ENCODE results near the gene PFKP. TPM values are rescaled to one million over a fixed set of nuclear protein-coding genes. Genes with fewer than 3 reads are reported as not detected.

The PFKP gene
- total RNA-seq, 1 experiment from 2014 or later = 140 TPM

GRCh38 chr10:3152566-3152935 is 85.2 kb downstream of the PFKP start:
- Histone ChIP-seq H3K4me2 (ENCODE audit: low read length) (no peak overlapping the region), H3K9me3 (ENCODE audit: low read length) (no peaks in the 10 kb centered on the region), H4K20me1 (ENCODE audit: low read length) (no peaks in the 10 kb centered on the region), H3F3A (ENCODE audit: low read length, unreplicated experiment) (no peaks in the 10 kb centered on the region), H3K27me3 (ENCODE audit: low read length) (no peaks in the 10 kb centered on the region), H3K79me2 (ENCODE audit: low read length) (no peaks in the 10 kb centered on the region), H3K9me2 (replicated peaks; ENCODE audit: low read length) (no peaks in the 10 kb centered on the region), H3K27ac (ENCODE audit: low read length) (no peak overlapping the region), H3K9ac (ENCODE audit: low read length) (no peak overlapping the region), H3K36me3 (ENCODE audit: low read depth, low read length) (peaks cover 12% of the 10 kb centered on the region; the same call in 1 of the 2 replicates), H3K4me3 (ENCODE audit: low read length) (no peak overlapping the region), H2AFZ (ENCODE audit: low read length) (no peak overlapping the region), H3K4me1 (ENCODE audit: insufficient read depth, low read length) (no peaks in the 10 kb centered on the region)
- DNase-seq (no peak), ATAC-seq (no peak)
- POLR2A ChIA-PET (ENCODE audit: unreplicated experiment) = no interaction called here
- CTCF ChIA-PET = no interaction called here
- no peak for TF ChIP-seq CTCF (conservative IDR thresholded peaks at IDR 0.05; ENCODE audit: low read depth, low read length)
- no peak for TF ChIP-seq EZH2phosphoT487 (IDR thresholded peaks at IDR 0.05; ENCODE audit: borderline replicate concordance, low read length)
- no peak for TF ChIP-seq EZH2 (IDR thresholded peaks at IDR 0.05; ENCODE audit: low read length, unreplicated experiment)
- no TSS peak for BruUV-seq (replicated peaks)
- intact Hi-C loops (cut with micrococcal nuclease) = no loop called here

- ChIA-PET POLR2A (ENCODE audit: unreplicated experiment) (no interaction called here), CTCF (no interaction called here)
- Histone ChIP-seq H3K36me3 (ENCODE audit: low read depth, low read length) (peaks cover 21% of the 10 kb centered on the region), H3K9me2 (replicated peaks; ENCODE audit: low read length) (no peaks in the 10 kb centered on the region), H3K9me3 (ENCODE audit: low read length) (no peaks in the 10 kb centered on the region), H3K27me3 (ENCODE audit: low read length) (no peaks in the 10 kb centered on the region), H3K79me2 (ENCODE audit: low read length) (no peaks in the 10 kb centered on the region), H3K9ac (ENCODE audit: low read length) (no peak overlapping the region), H2AFZ (ENCODE audit: low read length) (no peak overlapping the region), H4K20me1 (ENCODE audit: low read length) (no peaks in the 10 kb centered on the region), H3K27ac (ENCODE audit: low read length) (no peak overlapping the region), H3K4me3 (ENCODE audit: low read length) (no peak overlapping the region), H3F3A (ENCODE audit: low read length, unreplicated experiment) (no peaks in the 10 kb centered on the region), H3K4me1 (ENCODE audit: insufficient read depth, low read length) (no peaks in the 10 kb centered on the region), H3K4me2 (ENCODE audit: low read length) (no peak overlapping the region)
- BruUV-seq (replicated peaks) = no TSS peak
- DNase-seq (no peak), ATAC-seq (no peak)
- no peak for TF ChIP-seq CTCF (conservative IDR thresholded peaks at IDR 0.05; ENCODE audit: low read depth, low read length)
- no peak for TF ChIP-seq EZH2 (IDR thresholded peaks at IDR 0.05; ENCODE audit: low read length, unreplicated experiment)
- TF ChIP-seq EZH2phosphoT487 (IDR thresholded peaks at IDR 0.05; ENCODE audit: borderline replicate concordance, low read length) = no peak
- intact Hi-C loops (cut with micrococcal nuclease) = no loop called here
Measured at GRCh38 chr10:3154666-3155065, 87.3 kb downstream of the PFKP start.

GRCh38 chr10:3159152-3159551 is 91.8 kb downstream of the PFKP start:
- Histone ChIP-seq H3F3A (ENCODE audit: low read length, unreplicated experiment) (no peaks in the 10 kb centered on the region), H3K9me2 (replicated peaks; ENCODE audit: low read length) (no peaks in the 10 kb centered on the region), H3K4me1 (ENCODE audit: insufficient read depth, low read length) (no peaks in the 10 kb centered on the region), H3K36me3 (ENCODE audit: low read depth, low read length) (peaks cover 34% of the 10 kb centered on the region), H3K4me3 (ENCODE audit: low read length) (no peak overlapping the region), H3K4me2 (ENCODE audit: low read length) (no peak overlapping the region), H3K27me3 (ENCODE audit: low read length) (no peaks in the 10 kb centered on the region), H3K79me2 (ENCODE audit: low read length) (no peaks in the 10 kb centered on the region), H3K27ac (ENCODE audit: low read length) (no peak overlapping the region), H3K9me3 (ENCODE audit: low read length) (no peaks in the 10 kb centered on the region), H4K20me1 (ENCODE audit: low read length) (no peaks in the 10 kb centered on the region), H3K9ac (ENCODE audit: low read length) (no peak overlapping the region), H2AFZ (ENCODE audit: low read length) (no peak overlapping the region)
- BruUV-seq (replicated peaks) = no TSS peak
- TF ChIP-seq EZH2phosphoT487 (IDR thresholded peaks at IDR 0.05; ENCODE audit: borderline replicate concordance, low read length) = no peak
- TF ChIP-seq CTCF (conservative IDR thresholded peaks at IDR 0.05; ENCODE audit: low read depth, low read length) = no peak
- TF ChIP-seq EZH2 (IDR thresholded peaks at IDR 0.05; ENCODE audit: low read length, unreplicated experiment) = no peak
- intact Hi-C loops (cut with micrococcal nuclease) = no loop called here
- CTCF ChIA-PET = no interaction called here
- ATAC-seq (no peak), DNase-seq (no peak)
- POLR2A ChIA-PET (ENCODE audit: unreplicated experiment) = no interaction called here
